ENCODE data around the gene DYNC2H1. TPM values are rescaled to one million over a fixed set of nuclear protein-coding genes. Genes with fewer than 3 reads are reported as not detected.

The DYNC2H1 gene
- total and polyA plus RNA-seq, 7 donors, result 0.79 to 2.3 (median 1.3) TPM

GRCh38 chr11:103529181-103529684 lies 420.0 kb downstream of the DYNC2H1 start:
- Histone ChIP-seq H3K27me3 (ENCODE audit: insufficient read depth in 3 of 3, low read length in 2 of 3) (no peaks in the 10 kb centered on the region), H3K27ac (no peak overlapping the region), H3K36me3 (ENCODE audit: insufficient read depth in 1 of 2, low read depth in 1 of 2) (no peaks in the 10 kb centered on the region), H3K4me3 (no peak overlapping the region), H3K9me3 (no peaks in the 10 kb centered on the region), H3K4me1 (no peaks in the 10 kb centered on the region)
- TF ChIP-seq CTCF (IDR thresholded peaks at IDR 0.05), result no peak
- intact Hi-C loops (cut with DNase I), result no loop called here
- ATAC-seq, result peak in 3 of 4 donors; percentile 39 to 85 (median 60)
- DNase-seq, result no peak
- WGBS, 3 donors, result 36 to 55% (median 45%) methylated on average over 4 of the region's 4 CpGs

Other genes starting within 250 kb of the DYNC2H1 start
- not detected for gene MMP12, start 234.4 kb upstream of the DYNC2H1 start, total RNA-seq
- gene MMP12, start 234.4 kb upstream of the DYNC2H1 start, polyA plus RNA-seq, result not detected
- not detected for gene MMP13, start 153.7 kb upstream of the DYNC2H1 start, total RNA-seq
- gene MMP13, start 153.7 kb upstream of the DYNC2H1 start, polyA plus RNA-seq, result not detected
- gene DCUN1D5, start 17.3 kb upstream of the DYNC2H1 start, total RNA-seq, result 10 to 100 TPM; 19.5 to 27.0 (median 25.9) TPM
- 10 to 100 TPM; 22.2 to 58.7 (median 58.1) TPM for gene DCUN1D5, start 17.3 kb upstream of the DYNC2H1 start, polyA plus RNA-seq

Data from psoas muscle (tissue), 8 donors.